GM18517 (cell line): Measurements from ENCODE around the gene CFAP46.

Experiments
- ATAC-seq: cut with Tn5 transposase; IDR thresholded peaks from one replicate; pipeline ENCODE4 v1.9.1; 2021; ENCODE audit warnings: mild to moderate bottlenecking, moderate library complexity; ENCODE audit not compliant: unreplicated experiment

Gene CFAP46

DNA sequence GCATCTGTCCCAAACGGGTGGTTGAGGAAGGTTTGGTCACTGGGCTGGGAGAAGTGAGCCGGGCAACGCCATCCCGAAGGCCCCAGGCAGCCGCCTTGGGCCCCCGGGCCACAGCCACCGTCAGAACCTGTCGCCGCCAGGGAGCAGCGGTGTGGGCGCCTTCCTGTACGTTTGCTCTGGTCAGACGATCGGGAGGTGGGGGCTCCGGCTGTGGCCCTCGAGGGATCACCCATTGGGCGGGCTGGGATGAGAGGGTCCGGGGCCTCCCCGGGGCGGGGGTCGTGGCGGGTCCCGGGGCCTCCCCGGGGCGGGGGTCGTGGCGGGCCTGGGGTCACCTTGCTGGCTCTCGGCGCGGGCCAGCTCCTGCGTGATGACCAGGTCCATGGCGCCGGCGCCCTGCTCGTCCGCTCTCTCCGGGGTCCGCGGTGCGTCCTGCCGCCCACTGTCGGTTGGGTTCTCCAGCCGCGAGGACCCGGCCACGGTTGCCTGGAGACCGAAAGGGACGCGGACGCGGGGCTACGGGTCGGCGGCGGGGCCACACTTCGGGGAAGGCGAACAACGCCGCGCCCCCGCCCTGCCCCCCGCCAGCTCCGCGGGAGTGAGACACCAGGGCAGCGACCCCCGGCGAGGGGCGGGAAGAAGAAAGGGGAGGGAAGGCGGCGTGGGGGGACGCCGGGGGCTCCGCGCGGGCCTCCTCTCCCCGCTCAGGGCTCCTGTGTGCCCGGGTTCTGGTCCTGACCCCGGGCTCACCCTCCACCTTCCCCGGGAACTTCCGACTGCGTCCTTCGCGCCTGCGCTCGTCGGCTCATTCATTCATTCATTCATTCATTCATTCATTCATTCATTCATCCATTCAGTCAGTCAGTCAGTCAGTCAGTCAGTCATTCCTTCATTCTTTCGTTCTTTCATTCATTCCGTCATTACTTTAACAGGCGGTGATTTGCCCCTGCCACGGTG, at the start of gene CFAP46:
CFAP46 (minus strand) TSS at position 470 of the 957 bp plus-strand sequence; CDS start at position 384, 86 bp downstream.
- no peak for ATAC-seq

- ATAC-seq = no peak
Observed at GRCh38 chr10:132991706-132992432, 49.5 kb upstream of the CFAP46 start.

DNA sequence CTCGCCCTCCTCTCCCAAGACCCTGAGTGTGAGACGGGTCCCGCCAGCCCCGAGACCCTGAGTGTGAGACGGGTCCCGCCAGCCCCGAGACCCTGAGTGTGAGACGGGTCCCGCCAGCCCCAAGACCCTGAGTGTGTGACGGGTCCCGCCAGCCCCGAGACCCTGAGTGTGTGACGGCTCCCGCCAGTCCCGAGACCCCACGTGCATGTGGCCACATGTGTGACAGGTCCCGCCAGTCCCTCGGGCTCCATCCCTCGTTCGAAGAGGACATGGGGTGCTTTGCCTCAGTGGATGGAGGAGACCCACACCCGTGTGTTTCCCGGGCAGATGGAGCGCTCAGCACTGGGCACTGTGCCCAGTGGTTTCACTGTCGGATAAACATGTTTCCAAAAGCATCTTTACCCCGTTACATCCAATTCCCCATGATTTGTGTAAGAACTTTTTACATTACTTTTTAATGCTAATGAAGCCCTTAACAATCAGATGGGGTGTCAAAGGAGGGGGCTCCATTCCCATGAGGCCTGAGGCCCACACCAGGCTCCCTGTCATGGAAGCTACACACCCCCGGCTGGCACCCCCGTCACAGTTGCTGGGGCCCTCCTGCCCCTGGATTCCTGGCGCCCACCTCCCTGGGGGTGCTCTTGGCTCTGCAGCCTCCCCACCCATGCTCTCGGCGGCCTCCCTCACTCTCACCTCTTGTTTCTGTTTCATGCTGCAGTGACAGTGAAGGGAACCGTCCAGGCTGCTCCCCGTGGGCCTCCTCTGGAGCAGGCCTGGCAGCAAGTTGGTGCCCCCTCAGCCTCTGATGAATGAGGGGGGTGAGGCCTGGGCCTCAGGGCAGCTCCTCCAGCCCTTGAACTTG, 48.5 kb upstream of the CFAP46 start:
- no peak for ATAC-seq

- no peak for ATAC-seq
Observed at GRCh38 chr10:132989476-132990415, 47.4 kb upstream of the CFAP46 start.

DNA sequence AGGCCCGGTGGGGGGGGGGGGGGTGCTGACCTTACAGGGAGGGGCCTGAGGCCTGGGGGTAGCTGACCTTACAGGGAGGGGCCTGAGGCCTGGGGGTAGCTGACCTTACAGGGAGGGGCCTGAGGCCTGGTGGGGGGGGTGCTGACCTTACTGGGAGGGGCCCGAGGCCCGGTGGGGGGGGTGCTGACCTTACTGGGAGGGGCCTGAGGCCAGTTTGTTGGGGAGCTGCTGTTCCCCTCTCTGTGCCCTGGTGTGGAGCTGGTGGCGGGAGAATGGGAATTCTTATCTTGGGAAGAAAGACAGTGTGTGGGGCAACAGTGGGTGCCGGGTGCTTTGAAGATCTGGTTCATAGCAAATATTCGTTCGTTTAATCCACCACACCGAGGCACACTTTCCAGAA, 46.6 kb upstream of the CFAP46 start:
- no peak for ATAC-seq

- no peak for ATAC-seq
Observed at GRCh38 chr10:132987671-132988571, 45.6 kb upstream of the CFAP46 start.

DNA sequence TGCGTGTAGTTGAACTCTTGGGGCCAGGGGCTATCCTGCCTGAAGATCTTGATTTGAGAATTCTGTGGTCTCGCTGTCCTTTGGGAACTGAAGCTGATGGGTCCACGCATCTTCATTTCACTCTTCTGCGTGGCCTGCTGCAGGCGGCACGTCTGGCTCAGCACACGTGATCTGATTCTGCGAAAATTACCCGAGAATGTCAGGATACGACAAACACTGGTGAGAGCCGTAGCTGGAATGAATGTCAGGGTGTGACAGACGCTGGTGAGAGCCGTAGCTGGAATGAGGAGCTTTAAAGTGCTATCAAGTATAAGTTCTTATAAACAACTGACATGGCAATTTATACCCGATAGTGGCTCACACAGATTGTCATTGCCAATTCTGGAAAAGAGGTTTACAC, 44.6 kb upstream of the CFAP46 start:
- no peak for ATAC-seq

- ATAC-seq = no peak
Observed at GRCh38 chr10:132986576-132986975, 44.2 kb upstream of the CFAP46 start.

- no peak for ATAC-seq
Observed at GRCh38 chr10:132986076-132986475, 43.7 kb upstream of the CFAP46 start.

DNA sequence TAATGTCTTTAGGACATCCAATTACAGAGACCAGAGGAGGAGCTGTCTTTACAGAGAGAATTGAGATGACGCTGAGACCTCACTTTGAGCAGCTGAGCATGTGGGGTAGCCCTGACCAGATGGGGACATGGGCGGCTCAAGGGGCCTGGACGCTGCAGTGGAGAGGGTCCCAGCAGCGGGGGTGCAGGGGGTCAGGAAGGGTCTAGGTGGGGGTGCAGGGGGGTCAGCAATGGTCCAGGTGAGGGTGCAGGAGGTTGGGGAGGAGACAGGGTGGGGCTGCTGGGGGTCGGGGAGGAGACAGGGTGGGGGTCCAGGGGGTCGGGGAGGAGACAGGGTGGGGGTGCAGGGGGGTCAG, 43.2 kb upstream of the CFAP46 start:
- ATAC-seq = no peak

DNA sequence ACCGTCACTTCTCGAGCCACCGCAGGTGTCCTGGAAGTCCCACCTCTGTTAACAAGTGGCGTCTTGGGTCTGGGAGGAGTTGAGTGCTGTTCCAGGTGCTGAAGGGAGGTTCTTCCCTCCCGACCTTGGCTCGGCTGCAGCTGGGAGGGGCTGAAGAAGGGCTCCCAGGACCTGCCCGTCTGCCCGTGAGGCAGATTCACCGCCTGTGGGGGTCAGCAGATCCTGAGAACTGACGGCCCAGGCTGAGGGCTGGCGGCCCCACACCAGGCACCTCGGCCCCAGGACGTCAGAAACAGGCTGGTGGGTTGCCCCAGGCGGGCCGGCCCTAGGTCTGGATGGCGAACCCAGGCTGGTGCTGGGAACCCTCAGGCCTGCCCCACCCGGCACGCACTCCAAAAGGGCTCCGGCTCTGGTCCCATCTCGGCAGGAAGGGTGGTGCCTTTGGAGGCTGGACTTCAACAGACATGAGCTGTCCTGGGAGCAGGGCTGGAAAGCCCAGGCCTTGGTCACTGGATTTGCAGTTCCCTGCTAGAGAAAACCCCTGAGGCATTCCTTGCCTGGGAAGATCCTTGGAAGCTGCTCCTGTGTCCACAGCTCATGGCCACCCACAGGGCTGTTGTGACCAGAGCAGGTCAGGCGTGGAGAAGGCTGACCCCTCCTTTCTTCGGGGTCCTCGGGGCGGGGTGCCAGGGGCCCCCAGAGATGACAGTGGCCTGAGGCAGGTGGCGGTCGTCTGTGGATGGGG, 42.6 kb upstream of the CFAP46 start:
- ATAC-seq = no peak

GRCh38 chr10:132984008-132984295, 41.6 kb upstream of the CFAP46 start:
- no peak for ATAC-seq

- no peak for ATAC-seq
Observed at GRCh38 chr10:132983252-132984007, 41.1 kb upstream of the CFAP46 start.

DNA sequence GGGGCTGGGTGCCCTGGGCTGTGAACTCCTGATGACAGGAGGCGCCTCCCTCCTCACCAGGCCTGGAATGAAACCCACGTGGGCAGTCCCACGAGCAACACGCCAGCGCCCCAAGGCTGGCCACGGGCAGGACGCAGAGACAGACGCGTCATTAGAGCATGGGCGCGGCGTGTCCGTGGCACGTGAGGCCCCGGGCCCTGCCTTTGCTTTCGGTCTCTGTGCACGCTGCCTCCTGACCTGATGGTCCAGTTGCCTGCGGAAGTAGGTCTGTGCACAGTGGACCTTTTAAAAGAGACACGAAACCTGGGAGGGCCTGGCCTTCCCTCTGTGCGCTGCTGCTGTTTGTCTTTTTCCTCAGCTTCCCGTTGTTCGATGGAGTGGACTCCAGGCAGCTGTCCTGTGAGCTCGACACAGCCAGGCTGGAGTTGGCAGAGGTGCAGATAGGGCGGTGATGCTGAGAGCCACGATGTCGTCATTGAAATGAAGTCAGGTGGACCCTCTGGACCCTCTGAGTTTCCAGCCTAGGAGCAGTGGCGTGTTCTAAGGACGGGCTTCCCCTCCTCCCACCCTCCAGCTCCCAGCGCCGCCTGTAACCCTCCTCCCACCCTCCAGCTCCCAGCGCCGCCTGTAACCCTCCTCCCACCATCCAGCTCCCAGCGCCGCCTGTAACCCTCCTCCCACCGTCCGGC, 40.1 kb upstream of the CFAP46 start:
- ATAC-seq = no peak

GRCh38 chr10:132981746-132982145, 39.4 kb upstream of the CFAP46 start:
- no peak for ATAC-seq

GRCh38 chr10:132981173-132981555, 38.8 kb upstream of the CFAP46 start:
- ATAC-seq = no peak
